Measurements from ENCODE around the gene WDPCP. TPM values are rescaled to one million over a fixed set of nuclear protein-coding genes. Genes with fewer than 3 reads are reported as not detected.
"Not testable (repeated sequence)": the region's sequence is repeated elsewhere in the genome, so short reads cannot be mapped to it uniquely, and the experiment has no call there.

Gene WDPCP
- total RNA-seq, 4 donors from 2014 or later = 7.1 to 19.9 (median 9.6) TPM

- Histone ChIP-seq H3K9me3 (peaks cover 0 to 20% (median 0%) of the 10 kb centered on the region in 3 donors), H3K27ac (no peak overlapping the region), H3K4me1 (no peaks in the 10 kb centered on the region), H3K27me3 (no peaks in the 10 kb centered on the region), H3K36me3 (no peaks in the 10 kb centered on the region), H3K4me3 (no peak overlapping the region)
- TF ChIP-seq EP300 (IDR thresholded peaks at IDR 0.05) = no peak
- TF ChIP-seq POLR2AphosphoS5 (IDR thresholded peaks at IDR 0.05) = no peak
- no peak for TF ChIP-seq POLR2A (IDR thresholded peaks at IDR 0.05)
- no peak for ATAC-seq
- 97 to 100% methylated on average over 1 to 8 of the region's 15 CpGs for WGBS, 2 donors (ENCODE audit: low coverage in 1 of 2)
Measured at GRCh38 chr2:63627866-63628265, 39.6 kb upstream of the WDPCP start.

GRCh38 chr2:63623763-63624162 is 35.5 kb upstream of the WDPCP start:
- H3K9me3 ChIP-seq, ATAC-seq, H3K4me1 ChIP-seq, H3K27ac ChIP-seq, H3K36me3 ChIP-seq, H3K4me3 ChIP-seq: not testable (repeated sequence)
- 74 to 90% methylated on average over 2 of the region's 2 CpGs for WGBS, 2 donors (ENCODE audit: low coverage in 1 of 2)
- peaks cover 10% of the 10 kb centered on the region for H3K27me3 ChIP-seq

- Histone ChIP-seq H3K9me3 (no peaks in the 10 kb centered on the region), H3K36me3 (no peaks in the 10 kb centered on the region), H3K27me3 (peaks cover 12% of the 10 kb centered on the region), H3K4me3 (no peak overlapping the region), H3K4me1 (no peaks in the 10 kb centered on the region), H3K27ac (no peak overlapping the region)
- no peak for ATAC-seq
- TF ChIP-seq EP300 (IDR thresholded peaks at IDR 0.05) (no peak), POLR2AphosphoS5 (IDR thresholded peaks at IDR 0.05) (no peak), CTCF (IDR thresholded peaks at IDR 0.05) (no peak), POLR2A (IDR thresholded peaks at IDR 0.05) (no peak)
- WGBS, 2 donors (ENCODE audit: low coverage in 1 of 2) = 91 to 94% methylated on average over 3 to 14 of the region's 31 CpGs
Measured at GRCh38 chr2:63622751-63623150, 34.5 kb upstream of the WDPCP start.

- Histone ChIP-seq H3K9me3 (no peaks in the 10 kb centered on the region), H3K36me3 (no peaks in the 10 kb centered on the region), H3K4me1 (no peaks in the 10 kb centered on the region), H3K4me3 (no peak overlapping the region), H3K27me3 (peaks cover 12% of the 10 kb centered on the region), H3K27ac (no peak overlapping the region)
- WGBS, 2 donors (ENCODE audit: low coverage in 1 of 2) = 100% methylated on average over 1 to 2 of the region's 2 CpGs
- no peak for TF ChIP-seq POLR2AphosphoS5 (IDR thresholded peaks at IDR 0.05)
- TF ChIP-seq EP300 (IDR thresholded peaks at IDR 0.05) = no peak
- TF ChIP-seq CTCF (IDR thresholded peaks at IDR 0.05) = no peak
- TF ChIP-seq POLR2A (IDR thresholded peaks at IDR 0.05) = no peak
- no peak for ATAC-seq
Measured at GRCh38 chr2:63619328-63619727, 31.1 kb upstream of the WDPCP start.

- 43 to 55% methylated on average over 1 of the region's 1 CpG for WGBS, 2 donors (ENCODE audit: low coverage in 1 of 2)
- H3K4me3 ChIP-seq = no peak overlapping the region
- no peak for ATAC-seq
Measured at GRCh38 chr2:63617366-63617765, 29.1 kb upstream of the WDPCP start.

More at GRCh38 chr2:63617366-63617765, 29.1 kb upstream of the WDPCP start:
- H3K36me3 ChIP-seq = no peaks in the 10 kb centered on the region
- H3K27ac ChIP-seq = no peak overlapping the region
- H3K27me3 ChIP-seq = peaks cover 12% of the 10 kb centered on the region
- TF ChIP-seq POLR2AphosphoS5 (IDR thresholded peaks at IDR 0.05) (no peak), POLR2A (IDR thresholded peaks at IDR 0.05) (no peak), CTCF (IDR thresholded peaks at IDR 0.05) (no peak), EP300 (IDR thresholded peaks at IDR 0.05) (no peak)
- H3K9me3 ChIP-seq = no peaks in the 10 kb centered on the region
- H3K4me1 ChIP-seq = no peaks in the 10 kb centered on the region

Data from gastroesophageal sphincter (tissue), 4 donors.